SK-N-DZ (cell line): ENCODE data around the gene C1orf141.

ENCODE experiments used
- small RNA-seq, 2 experiments: library from RNA; depleted of rRNA; stranded (forward); fragments of <200 nt; gene quantifications; one replicate each; pipeline ENCODE3, GENCODE V24; 2014

Gene C1orf141

Small RNA genes within 50 kb of the gene (small RNA-seq; reads per million reads assigned to genes)
- gene RF00322: 0 reads per million in 2 experiments
